ENCODE measurements around the gene NOS2.

NOS2 gene

DNA sequence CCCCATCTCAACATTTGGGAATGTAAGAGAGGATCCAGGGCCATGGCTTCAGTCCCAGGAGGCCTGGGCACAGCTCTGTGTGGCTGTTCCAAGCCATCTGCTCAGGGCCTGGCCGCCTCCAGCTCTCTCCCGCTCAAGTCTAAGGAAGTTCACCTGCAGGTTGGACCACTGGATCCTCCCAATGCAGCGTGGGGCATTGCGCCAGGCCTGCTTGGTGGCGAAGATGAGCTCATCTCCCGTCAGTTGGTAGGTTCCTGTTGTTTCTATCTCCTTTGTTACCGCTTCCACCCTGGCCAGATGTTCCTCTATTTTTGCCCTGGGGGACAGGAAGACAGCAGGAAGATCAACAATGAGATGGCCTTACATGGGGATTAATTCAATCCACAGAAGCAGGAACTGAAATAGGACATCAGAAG lies 17.5 kb downstream of the NOS2 start:
- Histone ChIP-seq H3K27ac (ENCODE audit: low read depth, low read length) (no peak overlapping the region), H3K36me3 (ENCODE audit: control insufficient read depth, insufficient read depth, low read length) (no peaks in the 10 kb centered on the region), H3K9ac (ENCODE audit: low read length) (no peak overlapping the region), H3K27me3 (ENCODE audit: control insufficient read depth, insufficient read depth, low read length) (no peaks in the 10 kb centered on the region), H3K4me3 (ENCODE audit: low read depth, low read length) (no peak overlapping the region), H3K4me1 (ENCODE audit: control insufficient read depth, insufficient read depth, low read length) (no peaks in the 10 kb centered on the region), H3K9me3 (ENCODE audit: control insufficient read depth, insufficient read depth, low read depth, low read length) (no peaks in the 10 kb centered on the region)

DNA sequence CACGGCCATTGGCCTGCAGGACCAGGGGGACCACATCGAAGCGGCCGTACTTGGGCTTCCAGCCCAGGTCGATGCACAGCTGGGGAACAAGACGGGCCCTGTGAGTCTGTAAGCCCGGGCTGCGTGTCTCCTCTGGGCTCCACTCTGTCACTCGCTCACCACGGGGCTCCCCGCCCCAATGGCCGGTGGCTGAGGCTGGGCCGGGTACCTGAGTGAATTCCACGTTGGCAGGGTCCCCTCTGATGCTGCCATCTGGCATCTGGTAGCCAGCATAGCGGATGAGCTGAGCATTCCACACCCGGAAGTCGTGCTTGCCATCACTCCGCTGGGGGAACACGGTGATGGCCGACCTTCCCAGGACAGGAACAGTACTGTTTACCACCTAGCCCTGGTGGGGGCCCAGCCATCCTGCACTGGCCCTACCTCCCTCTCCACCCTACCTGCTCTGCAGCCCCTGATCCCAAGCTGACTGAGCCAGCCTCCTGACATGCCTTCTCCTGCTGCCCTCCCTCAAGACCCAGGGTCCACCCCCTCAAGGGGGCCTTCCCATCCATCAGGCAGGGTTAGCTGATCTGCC lies 19.4 kb downstream of the NOS2 start:
- no peak overlapping the region for H3K4me3 ChIP-seq (ENCODE audit: low read depth, low read length)
- H3K27me3 ChIP-seq (ENCODE audit: control insufficient read depth, insufficient read depth, low read length): no peaks in the 10 kb centered on the region
- H3K36me3 ChIP-seq (ENCODE audit: control insufficient read depth, insufficient read depth, low read length): no peaks in the 10 kb centered on the region
- no peaks in the 10 kb centered on the region for H3K9me3 ChIP-seq (ENCODE audit: control insufficient read depth, insufficient read depth, low read depth, low read length)
- peaks cover 9% of the 10 kb centered on the region for H3K4me1 ChIP-seq (ENCODE audit: control insufficient read depth, insufficient read depth, low read length)
- H3K9ac ChIP-seq (ENCODE audit: low read length): no peak overlapping the region
- H3K27ac ChIP-seq (ENCODE audit: low read depth, low read length): no peak overlapping the region

DNA sequence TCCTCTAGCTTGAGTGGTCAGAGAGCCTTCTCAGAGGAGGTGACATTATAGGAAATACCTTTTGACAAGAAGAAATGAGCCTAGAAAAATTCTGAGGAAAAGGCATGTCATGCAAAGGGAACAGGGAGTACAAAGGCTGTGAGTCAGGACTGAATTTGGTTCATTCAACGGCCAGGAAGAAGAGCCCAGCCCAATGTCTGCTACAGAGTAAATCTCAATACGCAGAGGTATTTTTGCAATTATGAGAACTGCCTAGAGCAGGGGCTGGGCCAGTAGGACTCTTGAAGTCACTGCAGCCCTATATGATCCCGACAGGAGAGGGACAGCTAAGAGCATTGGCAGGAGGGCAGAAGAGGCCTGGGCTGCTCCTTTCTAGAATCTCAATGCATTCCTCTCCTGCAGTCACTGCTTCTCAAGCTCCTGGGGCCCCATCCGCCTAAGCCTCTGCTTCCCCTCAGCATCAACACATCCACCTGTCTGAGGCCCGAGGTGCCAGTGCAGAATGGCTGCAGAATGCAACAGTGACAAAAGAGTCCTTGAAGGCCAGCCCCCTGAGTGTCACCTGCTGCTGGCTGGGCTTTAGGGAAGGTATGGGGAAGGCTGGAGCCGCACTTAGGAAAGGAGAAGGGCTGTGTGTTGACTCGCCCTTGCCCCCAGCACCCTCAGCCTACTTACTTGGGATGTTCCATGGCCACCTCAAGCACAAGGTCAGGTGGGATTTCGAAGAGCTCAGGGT lies 20.1 kb downstream of the NOS2 start:
- H3K9me3 ChIP-seq (ENCODE audit: control insufficient read depth, insufficient read depth, low read depth, low read length): no peaks in the 10 kb centered on the region
- no peak overlapping the region for H3K9ac ChIP-seq (ENCODE audit: low read length)
- no peak overlapping the region for H3K4me3 ChIP-seq (ENCODE audit: low read depth, low read length)
- peaks cover 9% of the 10 kb centered on the region for H3K4me1 ChIP-seq (ENCODE audit: control insufficient read depth, insufficient read depth, low read length)
- H3K27me3 ChIP-seq (ENCODE audit: control insufficient read depth, insufficient read depth, low read length): no peaks in the 10 kb centered on the region
- H3K27ac ChIP-seq (ENCODE audit: low read depth, low read length): no peak overlapping the region
- H3K36me3 ChIP-seq (ENCODE audit: control insufficient read depth, insufficient read depth, low read length): no peaks in the 10 kb centered on the region

DNA sequence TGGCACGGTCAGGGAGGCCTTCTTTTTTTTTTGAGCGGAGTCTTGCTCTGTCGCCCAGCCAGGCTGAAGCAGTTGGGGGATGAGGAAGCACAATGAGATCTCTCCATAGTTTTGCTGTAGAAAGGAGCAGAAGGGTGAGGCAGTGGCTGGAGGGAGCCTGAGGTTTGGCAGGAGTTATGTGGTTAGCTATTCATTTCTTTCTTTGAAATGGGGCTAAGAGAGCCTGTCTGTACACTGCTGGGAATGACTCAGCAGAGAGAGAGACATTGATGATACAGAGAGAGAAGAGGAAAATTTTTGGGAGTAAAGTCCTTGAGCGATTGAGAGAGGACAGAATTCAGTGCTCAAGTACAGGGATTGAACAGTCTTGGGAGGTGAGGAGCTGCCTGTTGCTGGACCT lies 22.1 kb downstream of the NOS2 start:
- Histone ChIP-seq H3K4me3 (ENCODE audit: low read depth, low read length) (no peak overlapping the region), H3K27me3 (ENCODE audit: control insufficient read depth, insufficient read depth, low read length) (no peaks in the 10 kb centered on the region), H3K36me3 (ENCODE audit: control insufficient read depth, insufficient read depth, low read length) (no peaks in the 10 kb centered on the region), H3K9ac (ENCODE audit: low read length) (no peak overlapping the region), H3K27ac (ENCODE audit: low read depth, low read length) (no peak overlapping the region), H3K9me3 (ENCODE audit: control insufficient read depth, insufficient read depth, low read depth, low read length) (no peaks in the 10 kb centered on the region), H3K4me1 (ENCODE audit: control insufficient read depth, insufficient read depth, low read length) (peaks cover 9% of the 10 kb centered on the region)

DNA sequence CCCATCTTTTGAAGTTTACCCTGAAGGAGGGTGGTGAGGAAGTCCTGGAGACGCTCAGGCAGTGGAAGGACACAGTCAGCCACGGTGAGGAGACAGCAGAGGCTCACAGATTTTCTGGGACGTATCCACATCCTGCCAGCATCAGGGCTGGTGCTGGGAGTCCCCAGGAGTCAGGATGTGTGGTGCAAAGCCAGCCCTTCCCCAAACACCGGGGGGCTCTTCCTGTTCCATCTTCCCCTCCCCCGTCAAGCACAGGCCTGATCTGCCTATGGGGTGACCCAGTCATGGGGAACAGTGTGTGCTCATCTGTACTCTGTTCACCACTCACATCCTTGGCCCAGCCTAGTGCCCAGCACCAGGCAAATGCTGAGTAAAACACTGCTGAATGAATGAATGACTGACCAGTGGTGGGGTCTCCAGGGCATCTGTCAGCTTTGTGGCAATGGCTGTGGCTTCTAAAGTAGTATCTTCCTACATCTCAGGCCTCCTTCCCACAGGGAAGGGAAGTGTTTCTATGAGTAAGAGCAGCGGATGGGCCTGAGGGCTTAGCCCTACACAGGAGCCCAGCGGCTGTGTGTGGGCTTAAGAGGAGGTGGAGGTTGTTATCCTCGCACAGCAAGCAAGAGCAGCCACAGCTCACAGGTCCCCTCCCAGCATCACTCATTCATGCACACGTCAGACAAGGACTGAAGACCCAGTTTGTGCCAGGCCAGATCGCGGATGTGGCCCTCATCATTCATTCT lies 23.3 kb downstream of the NOS2 start:
- H3K27ac ChIP-seq (ENCODE audit: low read depth, low read length): no peak overlapping the region

DNA sequence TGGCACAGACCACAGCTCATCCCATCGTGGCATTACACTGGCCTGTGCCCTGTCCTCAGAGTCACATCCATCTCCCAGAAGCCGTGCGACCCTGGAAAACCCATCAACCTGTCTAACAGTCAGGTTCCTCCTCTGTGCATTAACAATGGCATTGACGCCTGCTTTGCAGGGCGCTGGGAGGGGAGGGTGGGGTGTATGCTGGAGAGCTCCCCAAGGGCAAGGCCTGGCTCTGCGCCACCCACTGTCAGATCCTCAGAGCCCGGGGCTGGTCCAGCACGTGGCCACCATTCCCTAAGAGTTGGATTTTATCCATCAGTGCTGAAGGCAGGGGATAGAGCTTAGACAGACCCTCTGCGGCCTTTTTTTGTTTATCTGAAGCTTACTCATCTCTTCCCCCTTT lies 28.7 kb downstream of the NOS2 start:
- Histone ChIP-seq H3K27me3 (ENCODE audit: control insufficient read depth, insufficient read depth, low read length) (no peaks in the 10 kb centered on the region), H3K27ac (ENCODE audit: low read depth, low read length) (no peak overlapping the region), H3K9ac (ENCODE audit: low read length) (no peak overlapping the region), H3K4me1 (ENCODE audit: control insufficient read depth, insufficient read depth, low read length) (peaks cover 1% of the 10 kb centered on the region; the same call in 1 of the 2 replicates), H3K36me3 (ENCODE audit: control insufficient read depth, insufficient read depth, low read length) (no peaks in the 10 kb centered on the region), H3K9me3 (ENCODE audit: control insufficient read depth, insufficient read depth, low read depth, low read length) (no peaks in the 10 kb centered on the region), H3K4me3 (ENCODE audit: low read depth, low read length) (no peak overlapping the region)

More for the DNA sequence above, 23.3 kb downstream of the NOS2 start:
- Histone ChIP-seq H3K27me3 (ENCODE audit: control insufficient read depth, insufficient read depth, low read length) (no peaks in the 10 kb centered on the region), H3K9me3 (ENCODE audit: control insufficient read depth, insufficient read depth, low read depth, low read length) (no peaks in the 10 kb centered on the region), H3K9ac (ENCODE audit: low read length) (no peak overlapping the region), H3K4me1 (ENCODE audit: control insufficient read depth, insufficient read depth, low read length) (peaks cover 9% of the 10 kb centered on the region), H3K36me3 (ENCODE audit: control insufficient read depth, insufficient read depth, low read length) (no peaks in the 10 kb centered on the region), H3K4me3 (ENCODE audit: low read depth, low read length) (no peak overlapping the region)

DNA sequence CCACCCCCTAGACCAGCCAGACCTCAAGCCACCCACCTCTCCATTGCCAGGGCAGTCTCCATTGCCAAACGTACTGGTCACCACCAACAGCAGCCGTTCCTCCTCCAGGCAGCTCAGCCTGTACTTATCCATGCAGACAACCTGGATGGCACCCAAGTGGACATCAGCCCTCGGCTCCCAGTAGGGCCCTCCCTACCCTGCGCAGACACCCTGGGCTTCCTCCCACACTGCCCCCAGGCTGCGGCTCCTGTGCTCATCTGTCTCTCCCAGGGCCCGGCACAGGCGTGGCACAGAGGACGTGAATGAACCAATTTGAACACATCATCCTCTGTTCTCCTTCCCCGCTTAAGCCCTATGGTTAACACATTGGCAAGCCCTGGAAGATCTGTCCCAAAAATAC lies 29.5 kb downstream of the NOS2 start:
- H3K9ac ChIP-seq (ENCODE audit: low read length): no peak overlapping the region
- H3K27ac ChIP-seq (ENCODE audit: low read depth, low read length): no peak overlapping the region
- no peaks in the 10 kb centered on the region for H3K9me3 ChIP-seq (ENCODE audit: control insufficient read depth, insufficient read depth, low read depth, low read length)
- H3K4me3 ChIP-seq (ENCODE audit: low read depth, low read length): no peak overlapping the region
- H3K36me3 ChIP-seq (ENCODE audit: control insufficient read depth, insufficient read depth, low read length): no peaks in the 10 kb centered on the region
- no peaks in the 10 kb centered on the region for H3K4me1 ChIP-seq (ENCODE audit: control insufficient read depth, insufficient read depth, low read length)
- no peaks in the 10 kb centered on the region for H3K27me3 ChIP-seq (ENCODE audit: control insufficient read depth, insufficient read depth, low read length)

DNA sequence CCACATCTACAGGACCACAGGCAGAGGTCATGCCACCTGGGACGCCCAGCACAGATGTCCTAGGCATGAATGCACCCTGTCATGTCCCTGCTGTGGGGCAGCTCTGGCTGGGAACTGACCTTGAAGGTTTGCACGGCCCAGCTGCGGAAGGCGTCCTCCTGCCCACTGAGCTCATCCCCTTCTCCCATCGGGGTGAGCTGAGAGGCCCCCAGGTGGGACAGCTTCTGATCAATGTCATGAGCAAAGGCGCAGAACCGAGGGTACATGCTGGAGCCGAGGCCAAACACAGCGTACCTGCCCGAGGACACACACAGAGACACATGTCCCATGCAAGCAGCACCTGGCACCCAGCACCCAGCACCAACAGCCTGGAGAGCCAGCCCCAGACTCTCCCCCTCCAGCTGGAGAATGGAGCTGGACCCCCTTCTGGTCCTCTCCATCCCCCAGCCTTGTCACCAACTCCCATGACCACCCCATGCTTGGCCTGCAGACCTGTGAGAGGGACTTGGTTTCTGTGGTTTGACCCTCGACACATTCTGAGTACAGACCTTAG lies 31.4 kb downstream of the NOS2 start:
- Histone ChIP-seq H3K9me3 (ENCODE audit: control insufficient read depth, insufficient read depth, low read depth, low read length) (no peaks in the 10 kb centered on the region), H3K36me3 (ENCODE audit: control insufficient read depth, insufficient read depth, low read length) (no peaks in the 10 kb centered on the region), H3K4me1 (ENCODE audit: control insufficient read depth, insufficient read depth, low read length) (no peaks in the 10 kb centered on the region), H3K27me3 (ENCODE audit: control insufficient read depth, insufficient read depth, low read length) (no peaks in the 10 kb centered on the region), H3K9ac (ENCODE audit: low read length) (no peak overlapping the region), H3K4me3 (ENCODE audit: low read depth, low read length) (no peak overlapping the region), H3K27ac (ENCODE audit: low read depth, low read length) (no peak overlapping the region)

DNA sequence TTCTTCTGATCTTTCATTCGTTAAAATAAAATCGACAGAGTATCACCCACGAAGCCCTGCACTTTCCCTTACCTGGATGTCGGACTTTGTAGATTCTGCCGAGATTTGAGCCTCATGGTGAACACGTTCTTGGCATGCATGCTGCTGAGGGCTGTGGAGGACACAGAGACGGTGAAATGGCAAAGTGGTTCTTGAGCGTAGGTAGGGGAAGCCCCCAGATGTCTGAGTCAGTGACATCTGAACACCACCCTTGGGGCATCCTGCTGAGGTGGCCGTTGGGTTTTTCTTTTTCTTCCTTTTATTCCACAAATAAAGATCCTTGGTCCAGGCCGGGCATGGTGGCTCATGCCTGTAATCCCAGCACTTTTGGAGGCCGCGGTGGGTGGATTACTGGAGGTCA lies 33.9 kb downstream of the NOS2 start:
- no peak overlapping the region for H3K27ac ChIP-seq (ENCODE audit: low read depth, low read length)
- no peaks in the 10 kb centered on the region for H3K9me3 ChIP-seq (ENCODE audit: control insufficient read depth, insufficient read depth, low read depth, low read length)
- no peaks in the 10 kb centered on the region for H3K36me3 ChIP-seq (ENCODE audit: control insufficient read depth, insufficient read depth, low read length)
- no peaks in the 10 kb centered on the region for H3K27me3 ChIP-seq (ENCODE audit: control insufficient read depth, insufficient read depth, low read length)
- no peaks in the 10 kb centered on the region for H3K4me1 ChIP-seq (ENCODE audit: control insufficient read depth, insufficient read depth, low read length)
- H3K9ac ChIP-seq (ENCODE audit: low read length): no peak overlapping the region
- H3K4me3 ChIP-seq (ENCODE audit: low read depth, low read length): no peak overlapping the region

DNA sequence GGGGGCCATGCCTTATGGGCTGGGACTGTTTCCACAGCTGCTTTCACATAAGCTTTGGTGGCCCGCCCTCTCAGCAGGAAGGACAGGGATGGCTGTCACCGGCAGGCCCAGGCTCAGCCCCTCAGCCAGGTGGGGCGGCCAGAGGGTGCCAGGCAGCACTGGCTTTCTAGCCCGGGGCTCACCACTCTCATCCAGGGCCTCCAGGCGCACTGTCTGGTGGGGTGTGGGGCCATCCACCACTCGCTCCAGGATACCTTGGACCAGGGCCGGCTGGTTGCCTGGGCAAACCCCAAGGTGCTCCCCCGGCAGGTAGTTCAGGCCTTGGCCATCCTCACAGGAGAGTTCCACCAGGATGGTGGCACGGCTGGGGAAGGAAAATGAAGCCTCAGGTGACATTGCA lies 35.0 kb downstream of the NOS2 start:
- H3K4me3 ChIP-seq (ENCODE audit: low read depth, low read length): no peak overlapping the region
- H3K9me3 ChIP-seq (ENCODE audit: control insufficient read depth, insufficient read depth, low read depth, low read length): no peaks in the 10 kb centered on the region
- H3K27ac ChIP-seq (ENCODE audit: low read depth, low read length): no peak overlapping the region
- H3K36me3 ChIP-seq (ENCODE audit: control insufficient read depth, insufficient read depth, low read length): no peaks in the 10 kb centered on the region
- no peaks in the 10 kb centered on the region for H3K27me3 ChIP-seq (ENCODE audit: control insufficient read depth, insufficient read depth, low read length)
- no peak overlapping the region for H3K9ac ChIP-seq (ENCODE audit: low read length)
- H3K4me1 ChIP-seq (ENCODE audit: control insufficient read depth, insufficient read depth, low read length): no peaks in the 10 kb centered on the region

DNA sequence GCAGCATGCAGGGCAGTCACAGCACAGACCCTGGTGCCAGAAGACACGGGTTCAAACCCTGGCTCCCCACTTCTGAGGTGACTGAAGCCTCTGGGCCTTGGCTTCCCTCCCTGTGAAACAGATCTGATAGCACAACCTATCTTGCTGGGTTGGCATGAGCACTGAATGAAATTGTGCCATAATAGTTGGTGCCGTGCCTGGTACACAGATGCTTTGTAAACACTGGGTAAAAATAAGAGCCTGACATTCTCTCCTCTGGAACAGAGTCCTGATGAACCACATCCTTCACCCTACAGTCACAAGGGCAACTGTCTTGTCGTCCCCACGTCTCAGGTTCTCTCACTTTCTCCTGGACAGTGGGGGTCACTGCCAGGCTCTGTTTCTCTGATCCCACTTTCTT lies 35.7 kb downstream of the NOS2 start:
- no peak overlapping the region for H3K4me3 ChIP-seq (ENCODE audit: low read depth, low read length)
- no peaks in the 10 kb centered on the region for H3K36me3 ChIP-seq (ENCODE audit: control insufficient read depth, insufficient read depth, low read length)
- H3K4me1 ChIP-seq (ENCODE audit: control insufficient read depth, insufficient read depth, low read length): no peaks in the 10 kb centered on the region
- no peak overlapping the region for H3K9ac ChIP-seq (ENCODE audit: low read length)
- no peaks in the 10 kb centered on the region for H3K9me3 ChIP-seq (ENCODE audit: control insufficient read depth, insufficient read depth, low read depth, low read length)
- no peak overlapping the region for H3K27ac ChIP-seq (ENCODE audit: low read depth, low read length)
- H3K27me3 ChIP-seq (ENCODE audit: control insufficient read depth, insufficient read depth, low read length): no peaks in the 10 kb centered on the region

Measured in HUES6 (cell line).